ENCODE measurements around the gene MPI.

MPI gene

DNA sequence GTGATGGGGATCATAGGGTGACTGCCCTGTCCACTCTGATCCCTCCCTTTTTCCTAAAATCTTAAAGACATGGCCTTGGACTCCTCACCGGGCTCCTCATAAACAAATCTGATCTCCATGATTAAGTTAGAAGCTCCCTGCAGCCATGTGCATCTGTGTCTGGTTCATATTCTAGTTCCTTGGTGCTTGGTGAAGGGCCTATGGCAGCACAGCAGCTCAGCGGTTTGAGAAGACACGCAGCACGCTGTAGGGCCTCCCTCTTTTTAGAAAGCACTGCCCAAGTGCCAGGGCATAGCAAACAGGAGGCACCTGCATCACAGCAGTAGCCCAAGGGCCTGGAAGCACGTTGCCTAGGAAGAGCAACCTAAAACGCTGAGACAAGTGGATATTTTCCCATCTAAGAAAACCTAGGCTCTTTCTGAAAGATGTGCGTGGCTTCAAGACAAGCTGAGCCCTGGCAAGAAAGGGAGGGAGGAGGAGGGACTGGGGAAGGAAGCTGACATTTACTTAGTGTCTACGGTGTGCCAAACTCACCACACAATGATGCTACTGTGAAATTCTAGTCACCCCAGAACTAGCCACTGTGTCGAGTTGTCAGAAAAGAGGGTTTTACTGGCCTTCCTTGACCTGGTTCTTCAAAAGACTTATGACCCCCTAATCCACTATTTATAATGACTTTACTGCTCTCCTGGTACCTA is 32.0 kb upstream of the MPI start:
- H3K27me3 Mint-ChIP-seq (ENCODE audit: low read depth, poor library complexity) = no peaks in the 10 kb centered on the region
- no peaks in the 10 kb centered on the region for H3K36me3 Mint-ChIP-seq (ENCODE audit: low read depth)
- H3K4me1 Mint-ChIP-seq = peaks cover 25% of the 10 kb centered on the region
- TF ChIP-seq, protein P1, sequence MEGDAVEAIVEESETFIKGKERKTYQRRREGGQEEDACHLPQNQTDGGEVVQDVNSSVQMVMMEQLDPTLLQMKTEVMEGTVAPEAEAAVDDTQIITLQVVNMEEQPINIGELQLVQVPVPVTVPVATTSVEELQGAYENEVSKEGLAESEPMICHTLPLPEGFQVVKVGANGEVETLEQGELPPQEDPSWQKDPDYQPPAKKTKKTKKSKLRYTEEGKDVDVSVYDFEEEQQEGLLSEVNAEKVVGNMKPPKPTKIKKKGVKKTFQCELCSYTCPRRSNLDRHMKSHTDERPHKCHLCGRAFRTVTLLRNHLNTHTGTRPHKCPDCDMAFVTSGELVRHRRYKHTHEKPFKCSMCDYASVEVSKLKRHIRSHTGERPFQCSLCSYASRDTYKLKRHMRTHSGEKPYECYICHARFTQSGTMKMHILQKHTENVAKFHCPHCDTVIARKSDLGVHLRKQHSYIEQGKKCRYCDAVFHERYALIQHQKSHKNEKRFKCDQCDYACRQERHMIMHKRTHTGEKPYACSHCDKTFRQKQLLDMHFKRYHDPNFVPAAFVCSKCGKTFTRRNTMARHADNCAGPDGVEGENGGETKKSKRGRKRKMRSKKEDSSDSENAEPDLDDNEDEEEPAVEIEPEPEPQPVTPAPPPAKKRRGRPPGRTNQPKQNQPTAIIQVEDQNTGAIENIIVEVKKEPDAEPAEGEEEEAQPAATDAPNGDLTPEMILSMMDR (IDR thresholded peaks at IDR 0.05) = no peak
- H3K27ac Mint-ChIP-seq = peak overlapping the region; percentile 90
- no peak for DNase-seq
- no peak overlapping the region for H3K4me3 Mint-ChIP-seq
- no peaks in the 10 kb centered on the region for H3K9me3 Mint-ChIP-seq

DNA sequence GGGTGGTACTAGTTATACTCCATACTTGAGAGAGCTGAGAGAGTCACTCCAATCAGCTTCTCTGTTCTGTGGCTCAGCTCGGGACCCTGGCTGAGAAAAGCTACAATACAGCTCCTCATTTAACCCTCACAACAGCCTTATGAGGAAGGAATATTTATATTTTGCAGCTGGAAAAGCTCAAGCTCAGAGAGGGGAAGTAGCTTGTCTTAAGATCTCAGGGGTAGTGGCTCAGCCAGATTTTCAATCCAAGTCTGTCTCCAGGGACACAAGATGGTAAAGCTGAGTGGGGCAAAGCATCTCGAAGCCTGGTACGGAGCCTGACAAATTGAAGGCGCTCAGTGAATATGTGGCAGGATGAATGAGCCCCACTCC is 31.5 kb upstream of the MPI start:
- peaks cover 23% of the 10 kb centered on the region for H3K4me1 Mint-ChIP-seq
- TF ChIP-seq, protein P1 (IDR thresholded peaks at IDR 0.05) = no peak
- H3K36me3 Mint-ChIP-seq (ENCODE audit: low read depth) = no peaks in the 10 kb centered on the region
- no peak overlapping the region for H3K4me3 Mint-ChIP-seq
- no peaks in the 10 kb centered on the region for H3K9me3 Mint-ChIP-seq
- no peak for DNase-seq
- H3K27me3 Mint-ChIP-seq (ENCODE audit: low read depth, poor library complexity) = no peaks in the 10 kb centered on the region
- peak overlapping the region; percentile 90 for H3K27ac Mint-ChIP-seq

DNA sequence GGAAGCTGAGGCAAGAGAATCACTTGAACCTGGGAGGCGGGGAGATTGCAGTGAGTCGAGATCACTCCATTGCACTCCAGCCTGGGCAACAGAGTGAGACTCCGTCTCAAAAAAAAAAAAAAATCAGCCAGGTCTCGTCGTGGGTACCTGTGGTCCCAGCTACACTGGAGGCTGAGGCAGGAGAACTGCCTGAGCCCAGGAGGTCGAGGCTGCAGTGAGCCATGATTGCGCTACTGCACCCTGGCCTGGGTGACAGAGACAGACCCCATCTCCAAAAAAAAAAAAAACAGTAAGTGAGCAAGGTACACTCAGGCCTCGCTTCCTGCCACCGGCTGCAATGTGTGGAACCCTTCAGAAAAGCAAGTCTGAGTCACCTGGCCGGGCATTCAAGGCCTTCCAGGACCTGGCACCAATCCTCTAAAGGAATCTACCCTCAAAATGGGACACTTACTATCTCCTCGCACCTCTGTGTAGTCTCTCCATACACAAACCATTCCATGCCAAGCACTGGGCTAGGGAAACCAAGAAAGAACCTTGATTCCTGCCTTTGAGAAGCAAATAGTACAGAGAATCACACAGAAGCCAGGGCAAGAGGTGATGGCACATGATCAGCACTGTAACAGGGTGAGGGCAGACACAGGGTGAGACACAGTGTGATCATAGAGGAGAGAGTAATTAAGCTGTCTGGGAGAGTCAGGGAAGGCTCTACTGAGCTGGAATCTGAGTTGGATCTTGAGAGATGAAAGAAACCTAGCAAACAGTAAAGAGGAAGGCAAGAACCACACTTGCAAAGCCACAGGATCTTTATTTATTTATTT is 26.4 kb upstream of the MPI start:
- no peak for DNase-seq
- TF ChIP-seq, protein P1 (IDR thresholded peaks at IDR 0.05) = no peak
- no peak overlapping the region for H3K27ac Mint-ChIP-seq
- no peak overlapping the region for H3K4me3 Mint-ChIP-seq
- peaks cover 23% of the 10 kb centered on the region for H3K4me1 Mint-ChIP-seq
- peaks cover 2% of the 10 kb centered on the region for H3K27me3 Mint-ChIP-seq (ENCODE audit: low read depth, poor library complexity)
- peaks cover 6% of the 10 kb centered on the region for H3K9me3 Mint-ChIP-seq
- peaks cover 15% of the 10 kb centered on the region for H3K36me3 Mint-ChIP-seq (ENCODE audit: low read depth)

DNA sequence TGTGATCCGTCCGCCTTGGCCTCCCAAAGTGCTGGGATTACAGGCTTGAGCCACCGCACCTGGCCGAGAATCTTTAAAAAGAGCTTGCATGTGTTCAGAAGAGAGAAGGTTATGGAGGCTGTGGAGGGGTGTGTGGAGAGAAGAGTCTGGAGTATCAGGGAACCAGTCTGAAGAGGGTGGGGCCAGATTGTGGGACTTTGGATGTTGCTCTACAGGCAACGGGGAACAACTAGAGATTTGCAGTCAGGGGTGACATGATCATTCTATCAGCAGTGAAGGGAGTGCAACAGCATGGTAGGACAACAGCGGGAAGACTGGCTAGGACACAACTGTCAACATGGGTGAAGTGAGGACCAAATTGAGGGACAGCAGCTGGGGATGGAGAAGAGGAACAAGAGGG is 25.5 kb upstream of the MPI start:
- TF ChIP-seq, protein P1 (IDR thresholded peaks at IDR 0.05) = no peak
- Mint-ChIP-seq H3K9me3 (peaks cover 6% of the 10 kb centered on the region), H3K27me3 (ENCODE audit: low read depth, poor library complexity) (peaks cover 2% of the 10 kb centered on the region), H3K36me3 (ENCODE audit: low read depth) (peaks cover 15% of the 10 kb centered on the region), H3K4me1 (peaks cover 19% of the 10 kb centered on the region), H3K27ac (no peak overlapping the region), H3K4me3 (no peak overlapping the region)
- no peak for DNase-seq

DNA sequence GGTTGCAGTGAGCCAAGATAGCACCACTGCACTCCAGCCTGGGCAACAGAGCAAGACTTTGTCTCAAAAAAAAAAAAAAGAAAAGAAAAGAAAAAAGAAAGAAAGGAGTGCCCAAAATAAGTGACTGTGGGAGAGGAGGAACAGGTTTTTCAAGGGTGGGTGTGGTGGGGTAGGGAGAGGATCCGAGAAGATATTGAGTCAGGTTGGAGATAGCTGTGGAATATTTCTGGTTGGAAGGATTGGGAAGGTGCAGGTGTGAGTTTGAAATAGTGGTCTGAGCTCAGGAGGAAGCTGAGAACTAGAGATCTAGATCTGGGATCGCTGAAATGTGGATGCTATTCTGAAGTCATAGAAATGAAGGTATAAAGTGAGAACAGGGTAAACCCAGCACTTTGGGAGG is 24.5 kb upstream of the MPI start:
- TF ChIP-seq, protein P1 (IDR thresholded peaks at IDR 0.05) = no peak
- no peak for DNase-seq
- peaks cover 15% of the 10 kb centered on the region for H3K36me3 Mint-ChIP-seq (ENCODE audit: low read depth)
- H3K27ac Mint-ChIP-seq = peak overlapping the region; percentile 18
- peaks cover 2% of the 10 kb centered on the region for H3K27me3 Mint-ChIP-seq (ENCODE audit: low read depth, poor library complexity)
- H3K4me1 Mint-ChIP-seq = peaks cover 23% of the 10 kb centered on the region
- no peak overlapping the region for H3K4me3 Mint-ChIP-seq
- H3K9me3 Mint-ChIP-seq = peaks cover 6% of the 10 kb centered on the region
